ENCODE data around the gene CNTN3. TPM values are rescaled to one million over a fixed set of nuclear protein-coding genes. Genes with fewer than 3 reads are reported as not detected.

Gene CNTN3
- total RNA-seq, 2 donors from 2014 or later = 1.1 to 2.0 TPM

DNA sequence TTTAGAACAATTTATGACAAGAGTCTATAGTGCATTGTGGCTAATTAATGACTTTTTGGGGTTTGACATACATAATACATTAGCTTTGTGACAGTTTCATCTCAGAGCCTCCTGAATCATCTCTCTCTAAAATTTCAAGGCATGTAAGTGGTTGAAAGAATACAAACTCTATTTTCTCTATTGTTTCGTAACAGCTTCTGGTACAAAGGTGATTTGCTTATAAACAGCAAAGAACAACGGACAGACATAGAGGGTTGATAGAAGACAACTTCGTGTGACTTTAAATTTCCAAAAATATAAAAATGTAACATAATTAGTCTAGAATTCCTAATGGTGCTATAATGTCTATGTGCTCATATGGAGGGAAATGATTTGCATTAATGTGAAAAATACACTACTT is 21.3 kb downstream of the CNTN3 start:
- H3K27me3 ChIP-seq (ENCODE audit: control insufficient read depth, insufficient read depth, low read length, poor library complexity, severe bottlenecking) = no peaks in the 10 kb centered on the region
- WGBS, 2 experiments (ENCODE audit: insufficient coverage in 1 of 2, insufficient read length in 1 of 2) = 90% methylated on average over 2 of the region's 3 CpGs; no CpG with 5 or more reads in 1 of the 2 experiments
- TF ChIP-seq, protein P1, sequence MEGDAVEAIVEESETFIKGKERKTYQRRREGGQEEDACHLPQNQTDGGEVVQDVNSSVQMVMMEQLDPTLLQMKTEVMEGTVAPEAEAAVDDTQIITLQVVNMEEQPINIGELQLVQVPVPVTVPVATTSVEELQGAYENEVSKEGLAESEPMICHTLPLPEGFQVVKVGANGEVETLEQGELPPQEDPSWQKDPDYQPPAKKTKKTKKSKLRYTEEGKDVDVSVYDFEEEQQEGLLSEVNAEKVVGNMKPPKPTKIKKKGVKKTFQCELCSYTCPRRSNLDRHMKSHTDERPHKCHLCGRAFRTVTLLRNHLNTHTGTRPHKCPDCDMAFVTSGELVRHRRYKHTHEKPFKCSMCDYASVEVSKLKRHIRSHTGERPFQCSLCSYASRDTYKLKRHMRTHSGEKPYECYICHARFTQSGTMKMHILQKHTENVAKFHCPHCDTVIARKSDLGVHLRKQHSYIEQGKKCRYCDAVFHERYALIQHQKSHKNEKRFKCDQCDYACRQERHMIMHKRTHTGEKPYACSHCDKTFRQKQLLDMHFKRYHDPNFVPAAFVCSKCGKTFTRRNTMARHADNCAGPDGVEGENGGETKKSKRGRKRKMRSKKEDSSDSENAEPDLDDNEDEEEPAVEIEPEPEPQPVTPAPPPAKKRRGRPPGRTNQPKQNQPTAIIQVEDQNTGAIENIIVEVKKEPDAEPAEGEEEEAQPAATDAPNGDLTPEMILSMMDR (conservative IDR thresholded peaks at IDR 0.05) = no peak
- no peak overlapping the region for H3K27ac ChIP-seq (ENCODE audit: low read depth, low read length)
- H3K9ac ChIP-seq (ENCODE audit: extremely low read depth, low read length, poor library complexity, severe bottlenecking) = no peak overlapping the region
- Mint-ChIP-seq H3K36me3 (ENCODE audit: low read depth) (no peaks in the 10 kb centered on the region), H3K4me1 (no peaks in the 10 kb centered on the region), H3K9me3 (no peaks in the 10 kb centered on the region), H3K27ac (no peak overlapping the region), H3K4me3 (no peak overlapping the region), H3K27me3 (ENCODE audit: insufficient read depth) (no peaks in the 10 kb centered on the region)
- peaks cover 10% of the 10 kb centered on the region for H3K9me3 ChIP-seq (ENCODE audit: control insufficient read depth, low read length)
- H3K4me3 ChIP-seq (ENCODE audit: low read length) = no peak overlapping the region
- H3K4me1 ChIP-seq (ENCODE audit: control insufficient read depth, insufficient read depth, low read length) = no peaks in the 10 kb centered on the region
- no peaks in the 10 kb centered on the region for H3K36me3 ChIP-seq (ENCODE audit: control insufficient read depth, insufficient read depth, low read length)
- no peak for DNase-seq

DNA sequence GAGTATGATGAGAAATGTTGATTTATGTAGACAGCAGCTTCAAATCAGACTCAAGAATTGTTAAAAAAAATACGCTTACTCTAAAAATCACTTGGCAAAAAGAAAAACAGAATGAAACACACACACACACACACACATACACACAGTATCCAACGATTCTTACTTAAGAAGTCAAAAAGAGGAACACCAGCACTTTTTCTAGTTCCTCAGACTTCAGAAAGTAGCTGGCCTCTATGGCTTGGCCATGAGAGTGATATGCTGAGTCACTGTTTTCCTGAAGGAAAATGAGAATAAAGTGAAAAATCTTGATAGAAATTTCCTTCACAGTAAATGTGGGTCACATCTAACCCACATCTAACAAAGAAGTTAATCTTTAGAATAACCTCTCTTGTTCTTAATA is 22.1 kb downstream of the CNTN3 start:
- no peak overlapping the region for H3K4me3 ChIP-seq (ENCODE audit: low read length)
- 91 to 100% methylated on average over 1 to 2 of the region's 2 CpGs for WGBS, 2 experiments (ENCODE audit: insufficient coverage in 1 of 2, insufficient read length in 1 of 2)
- H3K27ac Mint-ChIP-seq = no peak overlapping the region
- no peaks in the 10 kb centered on the region for H3K27me3 Mint-ChIP-seq (ENCODE audit: insufficient read depth)
- no peaks in the 10 kb centered on the region for H3K9me3 Mint-ChIP-seq
- H3K9me3 ChIP-seq (ENCODE audit: control insufficient read depth, low read length) = peaks cover 10% of the 10 kb centered on the region
- H3K27ac ChIP-seq (ENCODE audit: low read depth, low read length) = no peak overlapping the region
- no peak overlapping the region for H3K4me3 Mint-ChIP-seq
- no peak for DNase-seq
- no peaks in the 10 kb centered on the region for H3K36me3 Mint-ChIP-seq (ENCODE audit: low read depth)
- no peaks in the 10 kb centered on the region for H3K4me1 Mint-ChIP-seq
- H3K36me3 ChIP-seq (ENCODE audit: control insufficient read depth, insufficient read depth, low read length) = no peaks in the 10 kb centered on the region
- TF ChIP-seq, protein P1 (conservative IDR thresholded peaks at IDR 0.05) = no peak
- H3K4me1 ChIP-seq (ENCODE audit: control insufficient read depth, insufficient read depth, low read length) = no peaks in the 10 kb centered on the region
- no peak overlapping the region for H3K9ac ChIP-seq (ENCODE audit: extremely low read depth, low read length, poor library complexity, severe bottlenecking)
- no peaks in the 10 kb centered on the region for H3K27me3 ChIP-seq (ENCODE audit: control insufficient read depth, insufficient read depth, low read length, poor library complexity, severe bottlenecking)

DNA sequence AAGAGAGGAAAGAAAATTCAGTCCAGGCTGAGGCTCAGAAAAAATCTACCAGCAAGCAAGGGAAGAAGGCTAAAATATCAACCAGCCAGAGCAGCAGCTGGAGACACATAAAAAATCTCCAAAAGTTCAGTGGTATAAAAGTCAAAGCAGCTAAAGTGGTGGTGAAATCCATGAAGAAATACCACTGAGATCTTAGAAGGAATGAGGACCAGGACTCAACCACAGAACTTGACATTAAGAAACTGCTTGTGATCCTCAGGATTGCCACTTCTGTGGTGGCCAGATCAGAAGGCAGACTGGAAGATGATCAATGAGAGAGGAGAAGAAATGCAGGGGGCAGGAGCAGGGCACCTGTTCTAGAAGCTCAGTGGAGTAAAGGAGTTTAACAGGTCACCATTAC is 22.5 kb downstream of the CNTN3 start:
- Mint-ChIP-seq H3K9me3 (no peaks in the 10 kb centered on the region), H3K4me3 (no peak overlapping the region), H3K36me3 (ENCODE audit: low read depth) (no peaks in the 10 kb centered on the region), H3K4me1 (no peaks in the 10 kb centered on the region), H3K27ac (no peak overlapping the region), H3K27me3 (ENCODE audit: insufficient read depth) (no peaks in the 10 kb centered on the region)
- Histone ChIP-seq H3K4me3 (ENCODE audit: low read length) (no peak overlapping the region), H3K4me1 (ENCODE audit: control insufficient read depth, insufficient read depth, low read length) (no peaks in the 10 kb centered on the region), H3K27me3 (ENCODE audit: control insufficient read depth, insufficient read depth, low read length, poor library complexity, severe bottlenecking) (no peaks in the 10 kb centered on the region), H3K9me3 (ENCODE audit: control insufficient read depth, low read length) (peaks cover 8% of the 10 kb centered on the region), H3K9ac (ENCODE audit: extremely low read depth, low read length, poor library complexity, severe bottlenecking) (no peak overlapping the region), H3K36me3 (ENCODE audit: control insufficient read depth, insufficient read depth, low read length) (no peaks in the 10 kb centered on the region), H3K27ac (ENCODE audit: low read depth, low read length) (no peak overlapping the region)
- TF ChIP-seq, protein P1 (conservative IDR thresholded peaks at IDR 0.05) = no peak
- no peak for DNase-seq
